Keratinocyte (primary cell): Measurements from ENCODE around the gene IQGAP3. TPM values are rescaled to one million over a fixed set of nuclear protein-coding genes. Genes with fewer than 3 reads are reported as not detected.
"Not testable (repeated sequence)": the region's sequence is repeated elsewhere in the genome, so short reads cannot be mapped to it uniquely, and the experiment has no call there.

Experiments used
- DNase-seq: peaks from one replicate; pipeline ENCODE4 v3.0.0-alpha.2; 2011; ENCODE audit warnings: low read depth, missing footprints, low spot score
- FAIRE-seq: peaks from 2 replicates; lab custom pipeline; 2011; peaks lifted over from hg19 to GRCh38; lab: Jason Lieb, UNC
- H2AFZ ChIP-seq: 2 replicates; pipeline ENCODE4 v1.6.0; 2012; ENCODE audit warnings: low read length, control low read depth, inconsistent platforms; ENCODE audit not compliant: control insufficient read depth
- H3K27ac ChIP-seq: 2 replicates; pipeline ENCODE4 v1.5.1; 2011; ENCODE audit warnings: low read length; ENCODE audit not compliant: control insufficient read depth, insufficient read depth
- H3K27me3 ChIP-seq: 3 replicates; pipeline ENCODE4 v1.6.0; 2011; ENCODE audit warnings: low read length; ENCODE audit not compliant: control insufficient read depth, insufficient read depth; ENCODE audit errors: extremely low read depth
- H3K36me3 ChIP-seq, 2 experiments: 2 replicates in 1 of 2; 3 replicates in 1 of 2; pipeline ENCODE4 v1.5.1; 2011; ENCODE audit warnings: low read length in 2 of 2, mild to moderate bottlenecking in 1 of 2; ENCODE audit not compliant: control insufficient read depth in 2 of 2, insufficient read depth in 2 of 2; ENCODE audit errors: extremely low read depth in 1 of 2
- H3K4me1 ChIP-seq: 3 replicates; pipeline ENCODE4 v1.5.1; 2011; ENCODE audit warnings: low read length; ENCODE audit not compliant: control insufficient read depth, insufficient read depth; ENCODE audit errors: extremely low read depth
- H3K4me2 ChIP-seq: 3 replicates; pipeline ENCODE4 v1.6.0; 2011; ENCODE audit warnings: low read depth, low read length; ENCODE audit not compliant: control insufficient read depth, insufficient read depth; ENCODE audit errors: extremely low read depth
- H3K4me3 ChIP-seq, 3 experiments: fragments of 200-600 bp in 1 of 3; sonication (generic) in 1 of 3; 2 replicates in 2 of 3; 3 replicates in 1 of 3; pipeline ENCODE4 v1.5.1; 2011 to 2016; ENCODE audit warnings: low read length in 3 of 3, mild to moderate bottlenecking in 3 of 3, control low read depth in 2 of 3, inconsistent platforms in 1 of 3, low read depth in 1 of 3, mixed read lengths in 1 of 3, mixed run types in 1 of 3, moderate library complexity in 1 of 3; ENCODE audit not compliant: control insufficient read depth in 2 of 3, insufficient read depth in 2 of 3; ENCODE audit errors: extremely low read depth in 1 of 3
- H3K79me2 ChIP-seq: 2 replicates; pipeline ENCODE4 v1.6.0; 2012; ENCODE audit warnings: low read length; ENCODE audit not compliant: control insufficient read depth, insufficient read depth
- H3K9ac ChIP-seq: 3 replicates; pipeline ENCODE4 v1.6.0; 2011; ENCODE audit warnings: low read length; ENCODE audit not compliant: control insufficient read depth, insufficient read depth; ENCODE audit errors: extremely low read depth
- H3K9me1 ChIP-seq: 3 replicates; pipeline ENCODE4 v1.6.0; 2011; ENCODE audit warnings: low read length; ENCODE audit not compliant: control insufficient read depth, insufficient read depth; ENCODE audit errors: extremely low read depth
- H3K9me3 ChIP-seq: 2 replicates; pipeline ENCODE4 v1.5.1; 2012; ENCODE audit warnings: low read depth, low read length; ENCODE audit not compliant: control insufficient read depth
- H4K20me1 ChIP-seq: 3 replicates; pipeline ENCODE4 v1.6.0; 2011; ENCODE audit warnings: low read length; ENCODE audit not compliant: control insufficient read depth, insufficient read depth; ENCODE audit errors: extremely low read depth
- EZH2 ChIP-seq: IDR thresholded peaks from one replicate; pipeline ENCODE4 v1.6.1; 2012; ENCODE audit warnings: inconsistent platforms, mild to moderate bottlenecking, low read length, moderate library complexity
- dilution Hi-C: fragments of 300-500 bp; cut with MboI; formaldehyde crosslinking; loops from one replicate; pipeline ENCODE4 v1.7.0; 2020; ENCODE audit warnings: low sequenced_read_pairs; ENCODE audit not compliant: extremely low pct_ligation_motif_present
- polyA plus RNA-seq, 5 experiments: library from polyadenylated mRNA; depleted of rRNA in 3 of 5; stranded (reverse) in 3 of 5; stranded (forward) in 1 of 5; unstranded in 1 of 5; fragments of >200 nt; gene quantifications; 1 replicate in 1 of 5; 2 replicates in 3 of 5; 3 replicates in 1 of 5; pipeline versions ENCODE4 v1.2.1 to v1.2.3, GENCODE V29; 2011 to 2012; ENCODE audit warnings: missing spikeins in 2 of 5, low read depth in 1 of 5, low replicate concordance in 1 of 5
- TF ChIP-seq, protein P1 (sequence below), 3 experiments: IDR thresholded peaks in 1 of 3; conservative IDR thresholded peaks in 1 of 3; optimal IDR thresholded peaks in 1 of 3; 2 replicates in 2 of 3; 3 replicates in 1 of 3; pipeline versions ENCODE3 to v1.5.1; 2011; ENCODE audit warnings: low read length in 3 of 3, mild to moderate bottlenecking in 3 of 3, moderate library complexity in 2 of 3, control low read depth in 1 of 3, inconsistent platforms in 1 of 3; ENCODE audit not compliant: insufficient read depth in 2 of 3; ENCODE audit errors: extremely low read depth in 1 of 3

Gene IQGAP3
- polyA plus RNA-seq, 1 donor (not counting 4 experiments of a cell fraction or from before 2014, with no cell fraction given) = 5.3 TPM

- no peak overlapping the region for H3K4me3 ChIP-seq
- FAIRE-seq (no peak), DNase-seq (no peak)
- no peak overlapping the region for H3K4me2 ChIP-seq
- no peak overlapping the region for H3K27ac ChIP-seq
- TF ChIP-seq, protein P1, sequence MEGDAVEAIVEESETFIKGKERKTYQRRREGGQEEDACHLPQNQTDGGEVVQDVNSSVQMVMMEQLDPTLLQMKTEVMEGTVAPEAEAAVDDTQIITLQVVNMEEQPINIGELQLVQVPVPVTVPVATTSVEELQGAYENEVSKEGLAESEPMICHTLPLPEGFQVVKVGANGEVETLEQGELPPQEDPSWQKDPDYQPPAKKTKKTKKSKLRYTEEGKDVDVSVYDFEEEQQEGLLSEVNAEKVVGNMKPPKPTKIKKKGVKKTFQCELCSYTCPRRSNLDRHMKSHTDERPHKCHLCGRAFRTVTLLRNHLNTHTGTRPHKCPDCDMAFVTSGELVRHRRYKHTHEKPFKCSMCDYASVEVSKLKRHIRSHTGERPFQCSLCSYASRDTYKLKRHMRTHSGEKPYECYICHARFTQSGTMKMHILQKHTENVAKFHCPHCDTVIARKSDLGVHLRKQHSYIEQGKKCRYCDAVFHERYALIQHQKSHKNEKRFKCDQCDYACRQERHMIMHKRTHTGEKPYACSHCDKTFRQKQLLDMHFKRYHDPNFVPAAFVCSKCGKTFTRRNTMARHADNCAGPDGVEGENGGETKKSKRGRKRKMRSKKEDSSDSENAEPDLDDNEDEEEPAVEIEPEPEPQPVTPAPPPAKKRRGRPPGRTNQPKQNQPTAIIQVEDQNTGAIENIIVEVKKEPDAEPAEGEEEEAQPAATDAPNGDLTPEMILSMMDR (optimal IDR thresholded peaks at IDR 0.05 in 1 of 3, IDR thresholded peaks at IDR 0.05 in 1 of 3, conservative IDR thresholded peaks at IDR 0.05 in 1 of 3; ENCODE audit: extremely low read depth in 1 of 3, insufficient read depth in 2 of 3, low read length in 3 of 3) = no peak
- H3K4me1 ChIP-seq = peaks cover 13% of the 10 kb centered on the region
- no peaks in the 10 kb centered on the region for H3K9me3 ChIP-seq
- H3K9me1 ChIP-seq = no peaks in the 10 kb centered on the region
- peaks cover 7 to 12% of the 10 kb centered on the region in 2 experiments for H3K36me3 ChIP-seq
- no peaks in the 10 kb centered on the region for H4K20me1 ChIP-seq
- H2AFZ ChIP-seq = no peak overlapping the region
- dilution Hi-C loops = no loop called here
- no peak overlapping the region for H3K9ac ChIP-seq
- peaks cover 11% of the 10 kb centered on the region for H3K79me2 ChIP-seq
- H3K27me3 ChIP-seq = no peaks in the 10 kb centered on the region
These were observed 17.2 kb upstream of the IQGAP3 start for GRCh38 chr1:156589546-156589945.

- H3K4me2 ChIP-seq, H3K27ac ChIP-seq, H3K9me3 ChIP-seq, H3K9ac ChIP-seq, H3K9me1 ChIP-seq, H3K4me3 ChIP-seq, H2AFZ ChIP-seq, DNase-seq, H3K36me3 ChIP-seq, H3K27me3 ChIP-seq, FAIRE-seq, H3K79me2 ChIP-seq, dilution Hi-C loops, H4K20me1 ChIP-seq: not testable (repeated sequence)
- peaks cover 13% of the 10 kb centered on the region for H3K4me1 ChIP-seq
These were observed 15.6 kb upstream of the IQGAP3 start for GRCh38 chr1:156587927-156588326.

DNA sequence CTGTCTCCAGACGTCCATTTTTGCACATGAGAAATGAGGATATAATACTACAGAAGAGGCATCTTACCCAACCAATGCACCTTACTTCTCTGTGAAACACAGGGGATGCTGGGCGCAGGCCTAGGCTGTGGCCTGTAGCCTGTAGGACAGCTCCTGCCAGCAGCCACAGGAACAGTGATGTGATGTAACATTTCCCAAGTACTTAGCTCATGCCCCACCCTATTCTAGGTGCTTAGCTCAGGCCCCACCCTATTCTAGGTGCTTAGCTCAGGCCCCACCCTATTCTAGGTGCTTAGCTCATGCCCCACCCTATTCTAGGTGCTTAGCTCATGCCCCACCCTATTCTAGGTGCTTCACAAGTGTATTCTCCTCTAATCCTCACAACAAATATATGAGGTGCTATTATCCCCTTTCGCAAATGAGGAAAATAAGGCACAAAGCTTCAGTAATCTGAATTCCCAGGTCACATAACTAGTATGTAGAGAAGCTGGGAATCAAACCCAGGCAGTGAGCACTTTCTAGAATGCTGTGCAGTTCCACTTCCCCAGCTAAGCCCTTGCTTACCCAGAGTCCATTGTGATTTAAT, 14.6 kb upstream of the IQGAP3 start:
- TF ChIP-seq EZH2 = no peak
- TF ChIP-seq, protein P1 (optimal IDR thresholded peaks at IDR 0.05 in 1 of 3, IDR thresholded peaks at IDR 0.05 in 1 of 3, conservative IDR thresholded peaks at IDR 0.05 in 1 of 3; ENCODE audit: extremely low read depth in 1 of 3, insufficient read depth in 2 of 3, low read length in 3 of 3) = no peak
- FAIRE-seq = no peak
- Histone ChIP-seq H3K4me3 (no peak overlapping the region), H3K27me3 (no peaks in the 10 kb centered on the region), H3K79me2 (peaks cover 3% of the 10 kb centered on the region), H3K9me1 (no peaks in the 10 kb centered on the region), H3K36me3 (no peaks in the 10 kb centered on the region), H4K20me1 (no peaks in the 10 kb centered on the region), H2AFZ (no peak overlapping the region), H3K9ac (no peak overlapping the region), H3K27ac (no peak overlapping the region), H3K9me3 (no peaks in the 10 kb centered on the region), H3K4me1 (peaks cover 10% of the 10 kb centered on the region), H3K4me2 (no peak overlapping the region)
- no peak for DNase-seq
- dilution Hi-C loops = no loop called here
